GM19452 (cell line): ENCODE measurements around the gene ARNT2.

Experiments
- ATAC-seq: cut with Tn5 transposase; IDR thresholded peaks from one replicate; pipeline ENCODE4 v1.9.1; 2021; ENCODE audit not compliant: unreplicated experiment

ARNT2 gene

DNA sequence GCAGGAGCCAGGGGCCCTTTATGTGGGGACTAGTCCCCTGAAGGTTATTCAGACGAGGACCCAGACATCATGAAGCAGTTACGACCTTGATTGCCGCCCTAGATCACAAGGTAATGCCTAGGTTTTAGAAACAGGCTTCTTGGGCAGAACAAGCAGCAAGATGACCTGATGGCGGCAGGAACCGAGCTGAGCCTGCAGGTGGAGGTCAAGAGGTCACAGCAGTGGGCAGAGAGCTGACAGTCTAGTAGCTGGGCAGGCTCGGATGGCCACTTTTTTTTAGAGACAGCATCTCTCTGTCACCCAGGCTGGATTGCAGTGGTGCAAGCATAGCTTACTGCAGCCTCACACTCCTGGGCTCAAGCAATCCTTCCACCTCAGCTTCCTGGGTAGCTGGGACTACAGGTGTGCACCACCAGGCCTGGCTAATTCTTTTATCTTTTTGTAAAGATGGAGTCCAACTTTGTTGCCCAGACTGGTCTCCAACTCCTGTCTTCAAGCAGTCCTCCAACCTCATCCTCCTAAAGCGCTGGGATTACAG, 207.4 kb downstream of the ARNT2 start:
- ATAC-seq = no peak

DNA sequence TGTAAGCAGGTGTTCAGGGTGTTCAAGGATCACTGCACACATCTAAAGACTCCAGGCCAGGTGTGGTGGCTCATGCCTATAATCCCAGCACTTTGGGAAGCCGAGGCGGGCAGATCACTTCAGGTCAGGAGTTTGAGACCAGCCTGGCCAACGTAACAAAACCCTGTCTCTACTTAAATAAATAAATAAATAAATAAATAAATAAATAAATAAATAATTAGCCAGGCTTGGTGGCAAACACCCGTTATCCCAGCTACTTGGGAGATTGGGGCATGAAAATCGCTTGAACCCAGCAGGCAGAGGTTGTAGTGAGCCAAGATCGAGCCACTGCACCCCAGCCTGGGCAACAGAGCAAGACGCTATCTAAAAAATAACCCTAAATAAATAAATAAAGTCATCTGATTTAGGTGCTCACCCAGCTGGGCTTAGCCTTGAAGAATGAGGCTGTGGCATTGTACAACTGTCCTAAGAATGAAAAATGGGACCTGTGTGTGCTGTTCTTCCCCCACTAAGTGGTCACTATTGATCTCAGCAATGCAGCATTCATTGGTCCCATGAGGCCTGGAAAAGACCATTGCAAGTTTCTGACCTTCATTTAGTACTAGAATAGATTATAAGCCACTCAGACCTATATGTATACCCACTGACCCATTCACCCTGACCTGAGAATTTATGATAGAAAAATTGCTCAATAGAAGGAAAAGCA, 208.1 kb downstream of the ARNT2 start:
- ATAC-seq = no peak

DNA sequence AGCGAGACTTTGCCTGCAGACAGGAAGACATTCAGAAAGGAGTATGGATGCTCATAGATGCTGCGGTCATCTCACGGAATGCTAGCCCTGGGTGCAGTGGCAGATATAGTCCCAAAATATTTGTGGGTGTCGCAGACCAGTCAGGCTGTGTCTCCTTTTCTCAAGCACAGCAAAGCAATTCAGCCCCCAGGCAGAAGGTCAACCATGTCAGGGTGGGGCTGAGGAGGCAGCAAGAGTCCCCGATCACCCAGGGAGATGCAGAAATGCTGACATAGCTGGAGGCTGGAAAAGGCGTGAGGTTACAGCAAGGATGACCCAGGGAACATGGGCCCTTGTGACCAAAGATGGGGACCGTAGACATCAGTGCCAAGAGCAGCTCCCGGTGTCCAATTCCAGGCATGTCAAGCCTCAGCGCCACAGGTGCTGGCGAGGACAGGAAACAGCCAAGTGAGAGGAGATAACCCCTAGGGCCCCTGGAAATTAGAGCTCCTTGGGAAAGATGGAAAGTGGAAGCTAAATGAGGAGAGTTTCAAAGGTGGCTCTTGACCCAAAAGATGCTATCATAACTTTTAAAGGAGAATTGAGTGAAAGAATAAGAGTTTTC, 209.7 kb downstream of the ARNT2 start:
- no peak for ATAC-seq

DNA sequence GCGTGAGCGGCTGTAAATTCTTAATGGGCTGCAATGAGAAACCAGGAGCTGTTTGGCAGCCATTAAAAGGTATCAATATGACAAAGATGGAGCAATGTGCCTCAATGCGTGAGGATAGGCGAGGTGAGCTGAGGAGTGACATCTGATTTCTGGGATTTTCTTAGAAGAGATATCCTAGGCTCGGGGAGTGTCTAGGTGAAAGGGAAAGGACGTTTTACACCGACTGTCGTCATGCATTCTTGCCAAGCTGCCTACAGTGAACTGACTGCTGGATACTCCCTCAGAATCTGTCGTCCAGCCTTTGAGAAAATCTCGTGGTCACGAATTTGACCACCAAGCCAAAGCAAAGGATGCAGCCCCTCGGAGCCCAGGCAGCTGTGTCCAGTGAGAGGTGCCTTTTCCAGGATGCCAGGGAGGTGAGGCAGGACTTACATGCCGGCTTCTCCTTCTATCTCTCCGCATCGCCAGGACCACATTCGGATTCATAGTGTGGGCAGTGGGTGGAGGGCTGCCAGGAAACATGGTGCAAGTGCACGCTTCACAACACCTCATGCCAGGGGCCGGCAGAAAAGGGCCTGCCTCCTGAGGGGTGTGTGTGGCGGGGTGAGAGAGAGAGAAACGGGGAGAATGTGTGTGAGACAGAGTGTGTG, 210.7 kb downstream of the ARNT2 start:
- ATAC-seq = no peak

DNA sequence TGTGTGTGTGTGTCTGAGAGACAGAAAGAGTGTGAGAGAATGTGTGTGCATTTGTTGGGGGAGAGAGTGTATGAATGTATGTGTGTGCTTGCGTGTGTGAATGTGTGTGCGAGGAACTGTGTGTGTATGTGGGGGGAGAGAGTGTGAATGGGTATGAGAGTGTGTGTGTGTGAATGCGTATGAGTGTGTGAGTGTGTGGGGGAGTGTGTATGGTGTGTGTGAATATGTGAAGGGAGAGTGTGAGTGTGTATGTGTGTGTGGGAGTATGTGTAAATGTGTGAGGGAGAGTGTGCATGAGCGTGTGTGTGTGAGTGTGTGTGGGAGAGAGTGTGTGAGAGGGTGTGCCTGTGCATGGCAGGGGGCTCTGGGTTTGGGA, 211.2 kb downstream of the ARNT2 start:
- ATAC-seq = no peak

DNA sequence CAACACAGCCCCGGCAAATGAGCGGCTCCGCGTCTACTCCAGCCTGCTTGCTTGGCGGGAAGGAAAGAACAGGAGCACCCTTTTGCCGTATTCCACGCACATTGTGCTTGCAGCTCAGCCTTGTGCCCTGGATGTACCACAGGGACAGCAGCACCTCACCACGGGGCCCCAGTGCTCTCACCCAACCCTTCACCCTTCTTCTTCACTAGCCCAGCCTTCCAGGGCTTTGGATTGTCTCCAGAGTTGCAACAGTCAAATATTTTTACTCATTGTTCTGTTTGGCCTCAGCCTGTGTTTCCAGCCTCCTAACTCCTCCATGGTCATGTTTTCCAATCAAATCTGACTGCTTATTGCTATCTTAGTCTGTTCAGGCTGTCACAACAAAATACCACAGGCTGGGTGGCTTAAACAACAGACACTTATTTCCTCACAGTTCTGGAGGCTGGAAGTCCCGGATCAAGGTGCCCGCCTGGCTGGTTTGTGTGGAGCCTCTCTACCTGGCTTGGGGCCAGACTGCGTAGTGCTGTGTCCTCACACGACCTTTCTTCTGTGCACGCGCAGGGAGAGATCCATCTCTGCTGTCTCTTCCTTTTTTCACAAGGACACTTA, 211.7 kb downstream of the ARNT2 start:
- ATAC-seq = no peak

DNA sequence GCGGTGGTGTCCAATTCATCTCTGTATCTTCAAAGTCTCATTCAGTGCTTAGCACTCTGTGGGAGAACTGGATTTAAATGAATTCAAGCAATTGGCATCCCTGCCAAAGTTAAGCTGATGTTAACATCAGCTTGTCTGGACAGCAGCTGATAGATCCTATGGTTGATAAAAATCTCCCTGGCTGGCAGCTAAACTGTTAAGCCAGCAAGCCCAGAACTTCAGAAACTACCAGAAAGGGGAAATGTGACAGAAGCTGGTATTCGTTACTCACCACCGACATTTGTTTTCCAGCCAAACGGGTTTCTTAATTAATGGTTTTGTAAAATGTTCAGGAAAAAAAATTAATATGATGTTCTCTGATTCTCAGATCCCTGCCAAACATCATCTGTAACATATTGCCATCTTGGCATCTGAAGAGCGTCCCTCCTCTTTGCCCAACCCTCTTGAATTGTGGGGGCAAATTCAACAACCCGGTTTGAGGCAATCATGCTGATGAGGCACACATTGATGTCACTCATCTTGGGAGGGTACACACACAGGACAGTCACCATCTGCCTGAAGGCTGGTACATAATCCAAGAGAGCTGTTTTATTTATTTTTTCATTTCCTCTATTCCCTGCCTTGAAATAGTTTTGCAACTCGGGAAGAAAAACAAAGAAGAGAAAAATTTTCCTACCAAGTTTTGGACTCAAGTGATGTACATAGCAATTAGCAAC, 214.7 kb downstream of the ARNT2 start:
- no peak for ATAC-seq

DNA sequence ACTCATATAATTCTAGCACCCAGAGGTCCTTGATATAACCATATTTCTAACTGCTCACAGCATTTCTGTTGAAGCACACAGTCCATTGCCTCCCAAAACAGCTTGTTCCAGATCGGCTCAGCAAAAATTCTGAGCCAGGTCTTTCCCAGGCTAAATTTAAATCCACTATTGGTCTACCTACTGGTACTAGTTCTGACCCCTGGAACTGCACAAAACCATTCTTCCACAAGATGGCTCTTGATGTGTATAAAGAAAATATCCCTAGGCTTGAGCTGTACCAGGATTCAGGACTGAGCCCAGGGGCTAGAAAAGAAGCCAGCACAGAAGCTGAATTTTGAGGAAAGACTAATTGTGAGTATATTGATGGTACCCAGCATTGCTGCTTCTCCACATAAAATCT, 215.5 kb downstream of the ARNT2 start:
- ATAC-seq = no peak

DNA sequence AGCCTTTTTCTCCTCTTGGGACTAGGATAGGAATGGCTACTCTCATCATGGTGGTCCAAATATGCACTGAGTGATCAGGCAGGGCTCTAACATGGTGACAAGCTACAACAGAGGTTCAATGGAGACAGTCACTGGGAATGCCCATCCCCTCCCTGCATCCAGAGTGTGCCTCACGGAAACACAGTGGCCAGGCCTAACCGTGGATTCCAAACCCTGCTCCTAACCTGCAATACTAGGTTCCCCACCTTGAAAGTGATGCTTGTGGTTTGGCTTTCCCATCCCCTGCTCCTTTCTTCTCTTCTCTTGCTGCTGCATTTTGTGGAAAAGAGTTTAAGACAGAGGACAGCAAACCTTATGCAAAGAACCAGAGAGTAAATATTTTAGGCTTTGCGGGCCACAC, 216.0 kb downstream of the ARNT2 start:
- ATAC-seq = no peak

DNA sequence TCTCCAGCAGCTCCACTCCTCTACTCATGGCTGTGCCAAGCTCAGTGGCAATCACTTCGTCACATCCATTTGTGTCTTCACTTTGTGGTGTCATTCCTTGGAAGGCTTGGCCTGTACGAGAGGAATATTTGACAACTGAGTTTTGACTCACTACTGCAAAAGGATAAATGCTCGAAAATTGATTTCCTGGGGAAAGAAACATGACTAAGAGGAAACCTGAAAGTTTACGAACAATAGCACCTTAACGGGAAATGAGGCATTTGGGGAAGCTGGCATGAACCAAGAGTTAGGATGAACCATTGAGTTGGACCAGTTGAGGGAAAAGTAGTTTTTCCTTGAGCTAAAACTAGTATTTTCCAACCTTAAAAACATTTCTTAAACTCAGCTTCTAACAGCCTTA, 216.7 kb downstream of the ARNT2 start:
- ATAC-seq = no peak

DNA sequence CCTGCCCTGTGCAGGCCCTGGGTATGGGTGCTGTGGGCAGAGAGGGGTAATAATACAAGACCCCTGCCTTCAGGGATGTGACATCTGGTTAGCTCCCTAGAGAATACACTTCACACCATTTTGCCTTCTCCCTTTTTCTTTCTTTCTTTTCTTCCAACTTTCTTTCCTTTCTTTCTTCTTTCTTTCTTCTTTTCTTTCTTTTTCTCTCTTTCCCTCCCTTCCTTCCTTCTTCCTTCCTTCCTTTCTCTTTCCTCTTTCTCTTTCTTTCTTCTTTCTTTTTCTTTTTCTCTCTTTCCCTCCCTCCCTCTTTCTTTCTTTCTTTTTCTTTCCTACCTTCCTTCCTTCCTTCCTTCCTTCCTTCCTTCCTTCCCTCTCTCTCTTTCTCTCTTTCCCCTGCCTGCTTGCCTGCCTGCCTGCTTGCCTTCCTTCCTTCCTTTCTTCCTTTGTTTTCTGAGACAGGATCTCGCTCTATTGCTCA, 222.5 kb downstream of the ARNT2 start:
- ATAC-seq = no peak

DNA sequence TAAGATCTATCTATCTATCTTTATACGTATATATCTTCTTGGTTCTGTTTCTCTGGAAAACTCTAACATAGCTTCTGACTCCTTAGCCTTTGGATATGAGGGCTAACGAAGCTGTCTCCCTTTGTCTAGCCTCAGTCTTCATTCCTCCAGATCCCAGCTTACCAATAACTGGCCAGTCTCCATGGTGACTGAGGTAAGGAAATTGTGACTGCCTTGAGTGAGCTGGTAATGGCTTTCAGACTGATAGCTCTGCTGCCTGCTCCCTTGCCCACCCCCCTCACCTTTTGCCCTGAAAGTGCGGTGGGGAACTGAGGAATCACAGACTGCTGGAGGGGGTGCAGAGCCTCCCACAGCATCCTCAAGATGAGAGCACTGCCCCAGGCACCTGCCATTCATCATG, 225.2 kb downstream of the ARNT2 start:
- no peak for ATAC-seq

DNA sequence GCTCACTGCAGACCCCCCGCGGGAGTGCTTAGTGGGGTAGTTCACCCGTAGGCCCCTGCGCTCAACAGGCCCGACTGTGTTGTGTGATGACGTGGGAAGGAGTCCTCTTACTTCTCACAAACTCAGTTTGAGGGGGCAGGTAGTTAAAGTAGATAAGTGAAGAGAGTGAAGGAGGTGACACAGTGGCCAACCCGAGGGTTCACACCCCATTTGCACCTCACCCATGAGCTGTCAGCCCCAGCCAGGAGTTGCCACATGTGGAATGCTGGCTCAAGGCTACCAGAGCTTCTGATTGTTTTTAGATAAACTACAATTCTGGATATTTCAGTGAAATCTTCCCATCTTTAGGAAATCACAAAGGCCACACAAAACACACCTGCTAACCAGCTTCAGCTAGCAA, 226.8 kb downstream of the ARNT2 start:
- ATAC-seq = no peak

DNA sequence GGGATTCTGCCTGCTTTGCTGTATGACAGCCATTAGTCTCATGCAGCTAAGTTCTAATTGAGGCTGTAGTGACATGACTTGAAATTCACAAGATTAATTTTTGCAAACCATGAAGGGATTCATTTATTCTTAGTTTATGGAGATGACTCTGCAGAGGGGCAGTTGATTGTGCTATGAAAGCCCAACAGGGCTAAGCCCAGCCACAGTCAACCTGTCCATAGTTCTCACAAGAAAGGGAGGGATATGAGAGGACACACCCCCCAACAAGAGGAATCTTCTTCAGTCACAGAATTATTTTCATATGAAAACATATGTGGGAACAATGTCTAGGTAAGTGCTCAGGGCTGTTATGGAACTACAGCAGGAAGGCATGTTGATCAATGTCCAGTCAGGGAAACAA, 229.0 kb downstream of the ARNT2 start:
- ATAC-seq = no peak

DNA sequence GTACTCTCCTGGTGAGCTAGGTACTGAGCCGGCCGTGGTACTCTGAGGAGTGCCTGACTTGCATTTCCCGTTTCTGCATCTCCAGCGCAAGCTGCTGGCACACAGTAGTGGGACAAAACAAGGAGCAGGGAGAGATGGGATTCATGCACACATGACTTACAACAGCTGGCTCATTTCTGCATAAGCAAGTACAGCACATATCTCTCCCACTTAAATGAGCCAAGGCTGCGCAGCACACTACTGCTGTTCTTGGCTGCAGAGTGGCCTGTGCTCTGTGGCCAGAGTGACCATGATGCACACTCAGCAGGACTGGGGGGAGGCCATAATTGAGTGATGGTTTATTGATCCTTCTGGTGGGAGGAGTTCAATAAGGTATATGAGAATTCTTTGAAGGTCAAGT, 231.8 kb downstream of the ARNT2 start:
- no peak for ATAC-seq

DNA sequence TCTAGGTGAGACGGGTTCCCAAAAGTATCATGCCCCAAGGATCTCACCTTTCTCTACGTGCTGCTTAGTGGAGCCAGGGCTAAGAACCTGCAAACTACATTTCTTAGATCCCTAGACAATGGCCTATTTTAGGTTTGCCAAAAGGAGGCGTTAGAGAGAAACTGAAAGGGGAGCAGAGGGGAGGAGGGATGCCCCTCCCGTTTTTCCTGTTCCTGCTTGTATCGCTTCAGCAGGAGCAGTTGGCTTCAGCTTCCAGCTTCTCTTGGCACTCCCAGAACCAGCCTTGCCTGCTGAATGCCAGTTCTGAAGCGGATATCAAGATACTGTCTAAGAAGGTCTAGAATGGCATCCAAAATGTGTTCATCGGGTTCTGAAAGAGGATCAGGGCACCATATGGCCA, 232.5 kb downstream of the ARNT2 start:
- ATAC-seq = no peak

DNA sequence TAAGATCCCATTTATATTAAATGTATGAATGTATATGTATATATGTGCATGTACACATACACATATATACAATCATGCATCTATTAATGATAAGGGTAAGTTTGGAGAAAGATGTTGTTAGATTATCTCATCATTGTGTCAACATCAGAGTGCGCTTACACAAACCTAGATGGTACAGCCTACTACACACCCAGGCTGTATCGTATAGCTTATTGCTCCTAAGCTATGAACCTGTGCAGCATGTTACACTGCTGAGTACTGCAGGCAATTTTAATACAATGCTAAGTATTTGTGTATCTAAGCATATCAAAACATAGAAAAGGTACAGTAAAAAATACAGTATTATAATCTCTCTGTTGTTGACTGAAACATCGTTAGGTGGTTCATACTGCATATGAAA, 233.6 kb downstream of the ARNT2 start:
- ATAC-seq = no peak

DNA sequence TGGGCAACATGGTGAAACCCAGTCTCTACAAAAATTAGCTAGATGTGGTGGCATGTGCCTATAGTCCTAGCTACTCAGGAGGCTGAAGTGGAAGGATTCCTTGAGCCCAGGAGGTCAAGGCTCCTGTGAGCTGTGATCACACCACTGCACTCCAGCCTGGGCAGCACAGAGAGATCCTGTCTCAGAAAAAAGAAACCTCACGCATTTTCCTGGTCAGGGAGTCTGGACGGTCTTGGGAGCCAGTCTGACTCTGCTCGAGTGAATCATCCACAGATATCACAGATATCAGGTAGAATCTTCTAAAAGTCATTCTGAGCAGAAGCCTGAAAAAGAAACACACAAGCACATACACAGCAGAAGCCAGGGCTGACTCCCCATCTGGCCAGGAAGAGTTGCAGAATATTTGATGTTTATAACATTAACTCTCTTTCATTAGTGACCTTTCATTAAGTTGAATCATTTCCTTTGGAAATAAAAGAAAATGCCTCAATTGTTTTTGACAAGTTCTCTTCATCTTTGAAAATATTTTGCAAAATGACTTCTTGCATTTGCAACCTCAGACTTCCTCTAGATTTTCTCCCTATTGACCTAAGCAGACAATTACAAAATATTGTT, 234.5 kb downstream of the ARNT2 start:
- ATAC-seq = no peak

DNA sequence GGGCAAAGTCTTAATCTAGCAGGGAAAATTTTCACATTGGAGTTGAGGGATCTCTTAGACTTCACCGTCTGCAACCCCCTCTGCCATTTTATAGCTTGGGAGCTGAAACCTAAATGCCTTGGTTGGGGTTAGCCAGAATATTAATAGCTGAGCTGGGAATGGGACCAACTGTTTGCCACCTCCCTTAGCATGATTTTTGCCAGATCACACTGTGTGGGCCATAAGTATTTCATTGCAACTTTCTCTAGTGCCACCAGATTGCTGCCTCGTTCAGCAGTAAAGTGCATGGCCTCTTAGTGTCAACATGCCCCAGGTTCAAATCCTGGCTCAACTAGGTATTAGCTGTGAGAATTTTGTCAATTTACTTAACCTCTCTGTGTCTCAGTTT, 235.0 kb downstream of the ARNT2 start:
- no peak for ATAC-seq

DNA sequence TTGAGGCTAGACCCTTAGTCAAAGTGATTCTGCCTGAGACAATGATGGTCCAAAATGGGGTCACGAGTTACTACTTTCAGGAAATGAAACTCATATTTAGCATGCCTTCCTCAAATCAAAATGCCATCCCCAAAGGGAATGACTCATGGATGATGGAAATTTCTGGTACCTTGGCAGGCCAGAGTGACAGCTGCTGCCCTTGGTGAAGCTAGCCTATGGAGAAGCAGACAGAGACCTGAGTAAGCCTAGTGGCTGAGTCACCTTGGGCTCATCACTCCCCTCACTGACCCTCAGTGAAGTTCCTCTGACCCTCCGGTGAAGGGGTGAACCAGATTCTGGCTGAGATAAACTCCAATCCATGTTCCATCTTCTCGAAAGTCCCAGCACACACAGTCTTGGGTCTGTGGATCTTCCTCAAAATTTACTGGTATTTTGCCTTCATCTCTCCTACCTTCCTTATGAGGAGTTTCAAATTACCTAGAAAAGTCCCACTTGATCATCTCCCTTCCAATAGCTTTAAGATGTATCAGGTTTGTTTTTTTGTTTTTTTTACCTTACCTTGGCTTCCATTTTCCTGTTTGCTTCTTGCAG, 236.4 kb downstream of the ARNT2 start:
- no peak for ATAC-seq
